Sigmoid colon (tissue), 4 donors: ENCODE data around the gene PZP.

Experiments
- CTCF ChIP-seq, 4 experiments: fragments of 450-650 bp in 3 of 4; fragments of 200-600 bp in 1 of 4; IDR thresholded peaks; one replicate each; pipeline ENCODE4 v1.5.1; 2016 to 2019; ENCODE audit warnings: antibody characterized with exemption in 4 of 4, mild to moderate bottlenecking in 3 of 4, moderate library complexity in 2 of 4
- EP300 ChIP-seq, 4 donors: sonication (generic); formaldehyde crosslinking; IDR thresholded peaks; one replicate each; pipeline ENCODE4 v1.6.1; 2017; ENCODE audit warnings: antibody characterized with exemption in 4 of 4
- POLR2A ChIP-seq, 2 donors: fragments of 450-650 bp; IDR thresholded peaks; one replicate each; pipeline ENCODE4 v1.6.1; 2016; ENCODE audit warnings: antibody characterized with exemption in 2 of 2, mild to moderate bottlenecking in 2 of 2, moderate library complexity in 2 of 2
- POLR2AphosphoS5 ChIP-seq, 4 donors: sonication (generic); formaldehyde crosslinking; IDR thresholded peaks; one replicate each; pipeline ENCODE4 v1.6.1; 2017; ENCODE audit warnings: antibody characterized with exemption in 4 of 4

- no peak for TF ChIP-seq POLR2A (IDR thresholded peaks at IDR 0.05)
- no peak for TF ChIP-seq CTCF (IDR thresholded peaks at IDR 0.05)
- no peak for TF ChIP-seq EP300 (IDR thresholded peaks at IDR 0.05)
- no peak for TF ChIP-seq POLR2AphosphoS5 (IDR thresholded peaks at IDR 0.05)
Measured at GRCh38 chr12:9243999-9244649, 35.9 kb upstream of the PZP start.
